ENCODE data around the gene GLB1L3. TPM values are rescaled to one million over a fixed set of nuclear protein-coding genes. Genes with fewer than 3 reads are reported as not detected.

The GLB1L3 gene
- total RNA-seq, 2 donors from 2014 or later: 2.0 to 2.2 TPM

DNA sequence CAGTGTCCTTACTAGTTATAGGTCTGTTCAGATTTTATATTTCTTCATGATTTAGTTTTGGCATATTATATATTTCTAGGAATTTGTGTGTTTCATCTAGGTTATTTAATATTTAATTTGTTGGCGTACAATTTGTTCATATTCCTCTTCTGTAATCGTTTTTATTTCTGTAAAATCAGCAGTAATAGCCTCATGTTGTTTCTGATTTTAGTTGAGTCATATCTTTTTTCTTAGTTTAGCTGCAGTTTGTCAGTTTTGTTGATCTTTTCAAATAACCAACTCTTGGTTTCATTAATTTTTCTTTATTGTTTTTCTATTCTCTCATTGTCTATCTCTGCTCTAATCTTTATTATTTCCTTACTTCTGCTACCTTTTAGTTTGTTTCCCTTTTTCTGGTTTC is 75.9 kb downstream of the GLB1L3 start:
- no peaks in the 10 kb centered on the region for H3K36me3 Mint-ChIP-seq (ENCODE audit: low read depth)
- peaks cover 16% of the 10 kb centered on the region for H3K4me1 Mint-ChIP-seq
- H3K4me3 Mint-ChIP-seq: no peak overlapping the region
- no peaks in the 10 kb centered on the region for H3K9me3 ChIP-seq (ENCODE audit: control insufficient read depth, low read length, poor library complexity, severe bottlenecking)
- H3K27me3 Mint-ChIP-seq: no peaks in the 10 kb centered on the region
- DNase-seq (no peak), ATAC-seq (no peak)
- H3K27ac Mint-ChIP-seq: no peak overlapping the region

DNA sequence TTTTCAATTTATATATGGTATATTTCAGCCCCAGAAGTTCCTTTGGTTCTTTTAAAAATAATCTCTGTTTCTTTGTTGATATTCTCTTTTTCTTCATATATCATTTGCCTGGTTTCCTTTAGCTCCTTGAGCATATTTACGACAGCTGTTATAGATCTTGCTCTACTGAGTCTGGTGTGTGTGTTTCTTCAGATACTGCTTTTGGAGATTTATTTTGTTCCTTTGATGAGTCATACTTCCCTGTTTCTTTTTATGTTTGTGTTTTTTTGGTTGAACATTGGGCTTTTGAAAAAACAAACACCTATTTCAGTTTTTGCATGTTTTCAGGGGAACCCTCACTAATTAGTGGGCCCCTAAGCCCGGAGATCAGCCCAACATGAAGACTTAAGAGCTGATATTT is 79.0 kb downstream of the GLB1L3 start:
- DNase-seq (no peak), ATAC-seq (no peak)
- no peak overlapping the region for H3K27ac Mint-ChIP-seq
- no peaks in the 10 kb centered on the region for H3K9me3 ChIP-seq (ENCODE audit: control insufficient read depth, low read length, poor library complexity, severe bottlenecking)
- H3K27me3 Mint-ChIP-seq: peaks cover 9% of the 10 kb centered on the region
- H3K4me1 Mint-ChIP-seq: peaks cover 8% of the 10 kb centered on the region
- H3K36me3 Mint-ChIP-seq (ENCODE audit: low read depth): no peaks in the 10 kb centered on the region
- no peak overlapping the region for H3K4me3 Mint-ChIP-seq

DNA sequence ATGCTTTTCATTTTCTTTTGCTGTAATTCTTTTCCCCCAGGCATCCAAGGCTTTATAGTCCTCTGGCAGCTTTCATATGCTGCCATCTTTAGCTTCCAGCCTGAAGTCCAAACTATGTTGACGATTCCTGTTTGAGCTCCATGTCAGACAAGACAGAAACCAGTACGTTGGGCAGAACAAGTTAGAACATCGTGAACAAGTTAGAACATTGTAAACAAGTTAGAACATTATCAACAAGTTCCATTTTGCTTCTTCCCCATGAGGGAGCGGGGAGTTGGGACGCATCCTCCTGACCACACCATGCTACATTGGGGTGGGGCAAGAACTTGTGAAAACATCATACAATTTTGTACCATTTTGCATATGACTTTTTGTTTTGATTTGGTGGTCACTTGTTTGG is 79.5 kb downstream of the GLB1L3 start:
- Mint-ChIP-seq H3K4me1 (peaks cover 8% of the 10 kb centered on the region), H3K36me3 (ENCODE audit: low read depth) (no peaks in the 10 kb centered on the region), H3K27me3 (peaks cover 9% of the 10 kb centered on the region), H3K27ac (no peak overlapping the region), H3K4me3 (no peak overlapping the region)
- DNase-seq (no peak), ATAC-seq (no peak)
- no peaks in the 10 kb centered on the region for H3K9me3 ChIP-seq (ENCODE audit: control insufficient read depth, low read length, poor library complexity, severe bottlenecking)

DNA sequence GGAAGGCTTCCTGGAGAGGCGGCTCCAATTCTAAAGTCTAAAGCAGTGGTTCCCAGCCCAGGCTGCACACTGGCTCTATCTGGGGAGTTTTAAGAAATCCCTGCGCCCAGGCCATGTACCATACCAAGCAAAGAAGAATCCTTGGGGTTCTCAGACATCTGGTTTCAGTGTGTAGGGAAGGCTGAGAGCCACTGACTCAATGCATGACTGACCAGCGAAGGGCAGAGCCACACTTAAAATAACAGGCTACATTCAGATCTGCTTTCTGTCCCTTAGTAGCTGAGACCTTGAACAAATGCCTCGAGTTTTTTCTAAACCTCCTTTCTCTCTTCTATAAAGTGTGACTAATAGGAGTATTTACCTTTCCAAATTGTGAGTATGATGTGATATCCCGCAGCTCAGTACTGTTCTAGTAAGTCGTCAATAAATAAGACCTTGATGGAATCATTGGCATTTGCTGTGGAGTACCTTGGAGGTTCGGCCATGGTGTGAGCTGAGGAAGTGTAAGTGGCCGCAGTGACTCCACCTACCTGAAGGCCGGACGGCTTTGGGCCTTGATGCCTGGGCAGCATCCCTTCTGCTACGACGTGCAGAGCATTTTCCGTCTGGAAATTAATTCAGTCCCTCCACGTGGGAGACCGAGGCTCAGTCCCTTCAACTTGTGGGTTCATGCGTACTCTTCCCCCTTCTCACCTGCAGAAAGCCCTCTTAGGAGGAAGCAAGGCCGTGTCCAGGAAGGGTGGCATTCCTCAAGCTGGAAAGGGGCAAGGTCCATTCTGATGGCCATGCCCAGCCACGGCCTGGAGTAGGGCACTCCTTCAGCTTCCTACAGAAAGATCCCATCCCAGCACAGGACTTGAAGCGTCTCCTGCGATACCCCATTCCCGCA is 80.7 kb downstream of the GLB1L3 start:
- Mint-ChIP-seq H3K27ac (no peak overlapping the region), H3K27me3 (peaks cover 17% of the 10 kb centered on the region), H3K4me3 (no peak overlapping the region), H3K36me3 (ENCODE audit: low read depth) (peaks cover 1% of the 10 kb centered on the region), H3K4me1 (peaks cover 10% of the 10 kb centered on the region)
- DNase-seq (no peak), ATAC-seq (no peak)
- H3K9me3 ChIP-seq (ENCODE audit: control insufficient read depth, low read length, poor library complexity, severe bottlenecking): no peaks in the 10 kb centered on the region

DNA sequence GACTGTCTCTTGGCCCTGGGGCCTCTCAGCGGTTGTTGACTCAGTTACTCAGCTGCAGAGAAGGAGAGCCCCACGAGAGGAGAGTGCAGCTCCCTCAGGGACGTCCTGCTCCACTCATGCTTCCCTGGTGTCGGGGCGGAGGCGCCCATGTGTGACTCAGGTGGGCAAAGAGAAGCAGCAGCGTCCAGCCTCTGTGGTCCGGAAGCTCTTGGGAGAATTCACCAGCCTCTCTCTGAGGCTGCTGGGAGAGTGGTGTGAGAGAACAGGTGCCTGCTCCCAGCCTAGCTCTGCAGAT is 81.3 kb downstream of the GLB1L3 start:
- Mint-ChIP-seq H3K27ac (no peak overlapping the region), H3K4me1 (peaks cover 11% of the 10 kb centered on the region), H3K36me3 (ENCODE audit: low read depth) (peaks cover 3% of the 10 kb centered on the region), H3K4me3 (no peak overlapping the region), H3K27me3 (peaks cover 22% of the 10 kb centered on the region)
- no peaks in the 10 kb centered on the region for H3K9me3 ChIP-seq (ENCODE audit: control insufficient read depth, low read length, poor library complexity, severe bottlenecking)
- DNase-seq (no peak), ATAC-seq (no peak)

DNA sequence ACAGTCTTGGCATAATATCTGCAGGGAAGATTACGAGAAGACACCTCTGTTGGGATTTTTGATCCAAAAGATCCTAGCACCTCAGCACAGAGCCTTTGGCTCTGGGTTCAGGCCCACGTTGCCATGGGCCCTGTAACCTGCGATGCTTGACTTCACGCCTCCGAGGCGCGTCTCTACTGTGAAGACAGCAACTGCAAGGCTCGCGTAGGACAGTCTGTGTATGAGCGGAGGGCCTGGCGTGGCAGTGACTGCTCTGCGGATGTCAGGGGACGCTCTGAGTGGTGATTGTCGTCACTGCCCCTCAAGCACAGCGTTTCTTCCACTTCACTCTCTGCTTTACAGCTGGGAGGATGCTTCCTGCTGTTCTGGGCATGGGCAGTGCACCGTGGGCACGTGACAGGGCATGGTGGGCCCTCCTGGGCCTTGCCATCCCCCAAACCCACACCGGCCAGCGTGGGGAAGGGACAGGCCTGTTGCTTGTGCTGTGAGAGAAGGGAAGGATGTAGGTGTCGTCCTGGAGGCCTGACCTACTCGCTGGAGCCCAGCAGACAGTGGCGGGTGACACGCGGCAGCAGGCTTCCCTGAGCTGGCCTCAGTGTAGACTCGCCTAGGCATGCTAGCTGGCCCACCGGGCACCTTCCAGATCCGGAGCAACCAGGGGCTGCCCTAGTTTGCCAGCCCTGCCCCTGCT is 82.1 kb downstream of the GLB1L3 start:
- ATAC-seq (no peak), DNase-seq (no peak)
- Mint-ChIP-seq H3K27me3 (peaks cover 22% of the 10 kb centered on the region), H3K36me3 (ENCODE audit: low read depth) (peaks cover 3% of the 10 kb centered on the region), H3K4me3 (no peak overlapping the region), H3K27ac (no peak overlapping the region), H3K4me1 (peaks cover 11% of the 10 kb centered on the region)
- no peaks in the 10 kb centered on the region for H3K9me3 ChIP-seq (ENCODE audit: control insufficient read depth, low read length, poor library complexity, severe bottlenecking)

DNA sequence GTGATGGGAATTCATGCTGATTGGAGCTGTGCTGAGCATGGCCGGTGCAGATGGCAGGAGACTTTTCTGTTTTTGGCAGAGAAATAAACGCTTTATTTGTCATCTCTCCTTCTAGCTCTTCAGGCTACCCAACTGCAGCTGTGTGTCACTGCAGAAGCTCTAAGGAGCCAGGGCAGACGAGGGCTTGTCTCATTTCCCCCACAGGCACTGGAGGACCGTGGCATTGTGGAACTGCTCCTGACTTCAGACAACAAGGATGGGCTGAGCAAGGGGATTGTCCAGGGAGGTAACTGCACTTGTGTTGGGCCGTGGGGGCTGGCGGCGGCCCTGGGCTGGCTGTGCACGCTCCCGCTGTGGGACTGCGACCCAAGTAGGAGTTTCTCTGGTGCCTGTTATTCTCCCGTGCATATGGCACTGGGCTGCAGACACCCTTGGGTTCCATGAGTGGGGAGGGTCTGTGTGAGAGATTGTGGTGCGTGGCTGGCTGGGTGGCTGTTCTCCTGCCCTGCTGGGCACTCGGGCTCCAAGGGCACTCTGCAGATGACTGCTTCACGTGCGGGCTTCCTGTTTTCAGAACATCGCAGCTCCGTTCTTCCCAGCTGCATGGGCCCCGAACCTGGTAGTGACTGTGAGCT is 82.8 kb downstream of the GLB1L3 start:
- no peak overlapping the region for H3K4me3 Mint-ChIP-seq
- no peak for DNase-seq
- no peak for ATAC-seq
- peaks cover 22% of the 10 kb centered on the region for H3K27me3 Mint-ChIP-seq
- H3K9me3 ChIP-seq (ENCODE audit: control insufficient read depth, low read length, poor library complexity, severe bottlenecking): no peaks in the 10 kb centered on the region
- no peak overlapping the region for H3K27ac Mint-ChIP-seq
- peaks cover 11% of the 10 kb centered on the region for H3K4me1 Mint-ChIP-seq
- H3K36me3 Mint-ChIP-seq (ENCODE audit: low read depth): peaks cover 3% of the 10 kb centered on the region

DNA sequence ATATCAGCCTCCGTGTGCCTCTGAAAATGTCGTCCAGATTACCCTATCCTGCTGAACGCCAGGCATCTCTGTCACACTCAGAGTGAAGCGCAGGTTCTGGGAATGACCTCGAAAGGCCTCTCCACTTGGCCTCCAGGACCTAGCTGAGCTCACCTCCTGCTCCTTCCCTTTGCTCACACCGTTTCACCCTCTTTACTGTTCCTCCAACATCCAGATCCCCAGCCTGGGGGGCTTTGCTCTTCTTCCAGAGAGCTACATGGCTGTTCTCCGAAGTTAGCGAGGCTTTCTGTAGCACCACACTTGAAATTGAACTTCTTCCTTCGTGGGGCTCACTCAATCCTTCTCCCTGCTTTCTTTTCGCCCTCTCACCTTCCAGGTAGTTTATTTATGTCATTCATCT is 83.5 kb downstream of the GLB1L3 start:
- DNase-seq (no peak), ATAC-seq (no peak)
- Mint-ChIP-seq H3K36me3 (ENCODE audit: low read depth) (peaks cover 3% of the 10 kb centered on the region), H3K27ac (peak overlapping the region; percentile 51), H3K4me3 (no peak overlapping the region), H3K4me1 (peaks cover 11% of the 10 kb centered on the region), H3K27me3 (peaks cover 22% of the 10 kb centered on the region)
- H3K9me3 ChIP-seq (ENCODE audit: control insufficient read depth, low read length, poor library complexity, severe bottlenecking): no peaks in the 10 kb centered on the region

DNA sequence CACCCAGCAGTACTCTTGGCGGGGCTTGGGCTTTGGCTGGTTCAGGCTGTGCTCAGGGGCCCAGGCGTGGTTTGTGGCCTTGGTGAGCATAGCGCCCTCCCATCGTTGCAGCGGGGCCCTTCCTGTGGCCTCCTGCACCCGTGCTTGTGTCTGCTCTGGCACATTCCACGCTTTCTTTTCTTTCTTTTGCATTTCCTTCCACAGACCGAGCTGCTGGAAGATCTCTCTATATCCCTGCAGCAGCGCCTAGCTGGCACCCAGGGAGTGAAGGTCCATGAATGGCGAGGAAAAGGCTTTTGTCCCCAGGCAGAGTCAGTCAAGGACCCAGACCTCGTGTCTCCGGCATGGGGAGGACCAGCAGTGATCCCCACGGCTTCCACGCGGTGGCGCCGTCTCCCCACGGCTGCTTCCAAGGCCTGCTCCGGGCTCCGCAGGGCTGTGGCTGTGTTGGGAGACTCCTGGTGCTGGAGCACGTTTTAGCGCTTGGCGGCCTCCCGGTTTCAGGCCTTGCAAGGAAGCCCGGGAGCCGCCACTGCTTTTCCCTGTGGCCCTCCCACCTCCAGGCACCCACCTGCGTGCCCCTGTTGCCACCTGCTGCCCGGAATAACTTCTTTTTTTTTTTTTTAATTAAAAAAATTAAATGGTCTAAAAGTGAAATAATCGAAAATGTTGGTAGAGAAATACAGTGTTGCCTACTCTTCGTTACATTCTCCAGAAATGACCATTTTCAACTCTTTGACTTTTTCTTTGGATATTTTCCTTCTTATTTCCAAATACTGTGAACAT is 84.1 kb downstream of the GLB1L3 start:
- peaks cover 11% of the 10 kb centered on the region for H3K4me1 Mint-ChIP-seq
- no peaks in the 10 kb centered on the region for H3K9me3 ChIP-seq (ENCODE audit: control insufficient read depth, low read length, poor library complexity, severe bottlenecking)
- peaks cover 3% of the 10 kb centered on the region for H3K36me3 Mint-ChIP-seq (ENCODE audit: low read depth)
- DNase-seq (peak; percentile 47 to 69 (median 51)), ATAC-seq (peak; percentile 92)
- peak overlapping the region; percentile 51 for H3K27ac Mint-ChIP-seq
- peak overlapping the region; percentile 49 for H3K4me3 Mint-ChIP-seq
- H3K27me3 Mint-ChIP-seq: peaks cover 22% of the 10 kb centered on the region

DNA sequence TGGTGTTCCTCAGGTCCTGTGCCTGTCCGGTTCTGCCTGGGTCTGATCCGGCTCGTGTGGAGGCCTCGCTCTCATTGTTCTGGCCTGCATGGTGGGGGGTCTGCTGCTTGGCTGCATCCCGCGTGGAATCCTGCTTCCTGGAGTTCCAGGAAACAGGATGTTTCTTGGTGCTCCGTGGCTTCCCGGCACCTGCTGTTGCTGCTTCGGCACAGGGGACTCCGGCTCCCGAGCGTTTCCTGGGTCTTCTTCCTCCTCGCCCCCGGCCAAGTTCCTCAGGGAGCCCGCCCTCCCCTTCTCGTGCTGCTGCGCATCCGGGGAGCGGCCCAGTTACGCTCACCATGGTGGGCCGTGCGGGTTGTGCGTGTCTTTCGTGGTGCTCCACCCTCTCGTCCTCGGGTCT is 85.5 kb downstream of the GLB1L3 start:
- Mint-ChIP-seq H3K36me3 (ENCODE audit: low read depth) (peaks cover 3% of the 10 kb centered on the region), H3K27me3 (peaks cover 22% of the 10 kb centered on the region), H3K4me3 (peak overlapping the region; percentile 79), H3K4me1 (peaks cover 11% of the 10 kb centered on the region), H3K27ac (no peak overlapping the region)
- DNase-seq: no peak
- no peaks in the 10 kb centered on the region for H3K9me3 ChIP-seq (ENCODE audit: control insufficient read depth, low read length, poor library complexity, severe bottlenecking)
- no peak for ATAC-seq

DNA sequence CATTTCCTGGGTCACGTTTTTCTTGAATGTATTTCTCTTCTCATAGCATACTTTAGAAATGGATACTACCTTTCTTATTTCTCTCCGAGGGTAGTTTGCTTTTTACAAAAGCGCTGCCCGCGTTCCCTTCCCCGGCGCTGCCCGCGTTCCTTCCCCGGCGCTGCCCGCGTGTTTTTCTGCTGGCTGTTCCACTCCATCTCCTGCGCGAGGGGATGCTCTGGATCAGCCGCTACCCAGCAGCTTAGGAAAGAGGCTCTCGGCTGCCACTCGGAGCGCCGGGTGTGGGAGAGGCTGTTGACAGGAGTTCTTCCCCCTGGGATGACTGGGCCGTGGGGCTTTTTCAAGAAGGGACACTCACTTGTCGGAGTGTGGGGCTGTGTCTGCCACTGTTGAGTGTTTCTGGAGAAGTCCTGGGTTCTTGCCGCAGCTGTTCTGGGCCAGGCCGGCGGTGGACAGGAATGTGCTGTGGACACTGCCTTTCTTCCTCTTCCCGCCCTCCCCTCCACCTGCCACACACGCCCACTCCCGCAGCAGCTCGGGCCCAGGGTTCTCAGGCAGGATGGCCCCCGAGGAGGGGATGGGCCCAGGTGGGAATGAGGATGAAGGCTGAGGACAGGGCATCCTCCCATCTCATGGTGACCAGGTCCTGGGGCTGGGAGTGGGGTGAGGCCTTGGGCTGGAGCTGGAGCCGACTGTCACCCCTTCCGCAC is 86.2 kb downstream of the GLB1L3 start:
- Mint-ChIP-seq H3K4me3 (peak overlapping the region; percentile 79), H3K4me1 (peaks cover 11% of the 10 kb centered on the region), H3K36me3 (ENCODE audit: low read depth) (peaks cover 3% of the 10 kb centered on the region), H3K27me3 (peaks cover 22% of the 10 kb centered on the region), H3K27ac (no peak overlapping the region)
- DNase-seq: no peak
- H3K9me3 ChIP-seq (ENCODE audit: control insufficient read depth, low read length, poor library complexity, severe bottlenecking): no peaks in the 10 kb centered on the region
- no peak for ATAC-seq

DNA sequence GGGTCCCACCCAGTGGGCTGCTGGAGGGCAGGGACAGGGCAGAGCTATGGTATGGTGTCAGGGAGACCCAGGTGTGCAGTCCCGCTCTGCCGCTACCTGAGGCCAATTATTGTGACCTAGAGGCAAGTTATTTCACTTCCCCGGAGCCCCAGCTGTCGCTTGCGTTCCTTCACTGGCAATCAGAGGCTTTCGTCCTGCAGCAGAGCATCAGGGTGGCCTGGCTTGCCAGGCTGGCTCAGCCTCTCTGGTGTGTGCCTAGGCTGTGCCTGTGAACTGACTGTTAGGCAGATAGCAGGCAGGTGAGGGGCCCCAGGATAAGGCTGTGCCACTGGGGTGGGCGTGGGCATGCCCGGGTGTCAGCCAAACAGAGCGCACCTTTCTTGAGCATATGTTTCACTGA is 87.0 kb downstream of the GLB1L3 start:
- Mint-ChIP-seq H3K4me1 (peaks cover 11% of the 10 kb centered on the region), H3K4me3 (no peak overlapping the region), H3K27ac (no peak overlapping the region), H3K36me3 (ENCODE audit: low read depth) (peaks cover 3% of the 10 kb centered on the region), H3K27me3 (peaks cover 22% of the 10 kb centered on the region)
- DNase-seq (no peak), ATAC-seq (no peak)
- H3K9me3 ChIP-seq (ENCODE audit: control insufficient read depth, low read length, poor library complexity, severe bottlenecking): no peaks in the 10 kb centered on the region
